Uterus (tissue), 4 donors: ENCODE results near the gene LLGL2. TPM values are rescaled to one million over a fixed set of nuclear protein-coding genes. Genes with fewer than 3 reads are reported as not detected.

Experiments used
- DNase-seq, 2 donors: peaks; one replicate each; pipeline ENCODE4 v3.0.0-alpha.2; 2019 to 2020
- H3K27ac ChIP-seq, 2 donors: fragments of 200-600 bp; sonication (generic); 1 replicate in 1 of 2; 2 replicates in 1 of 2; pipeline ENCODE4 v1.5.1; 2016 to 2018
- H3K27me3 ChIP-seq, 2 donors: fragments of 200-600 bp; sonication (generic); one replicate each; pipeline ENCODE4 v1.5.1; 2018 to 2019; ENCODE audit warnings: control low read depth in 1 of 2
- H3K36me3 ChIP-seq, 2 donors: fragments of 200-600 bp; sonication (generic); one replicate each; pipeline ENCODE4 v1.5.1; 2019; ENCODE audit warnings: control low read depth in 1 of 2
- H3K4me1 ChIP-seq, 2 donors: fragments of 200-600 bp; sonication (generic); one replicate each; pipeline ENCODE4 v1.5.1; 2018 to 2019; ENCODE audit warnings: control low read depth in 1 of 2
- H3K4me3 ChIP-seq, 2 donors: fragments of 200-600 bp; sonication (generic); 1 replicate in 1 of 2; 2 replicates in 1 of 2; pipeline ENCODE4 v1.5.1; 2018 to 2019; ENCODE audit warnings: mild to moderate bottlenecking in 1 of 2
- H3K9me3 ChIP-seq, 2 donors: fragments of 200-600 bp; sonication (generic); one replicate each; pipeline ENCODE4 v1.5.1; 2019; ENCODE audit warnings: control low read depth in 1 of 2
- POLR2A ChIP-seq, 2 donors: fragments of 450-650 bp; IDR thresholded peaks; one replicate each; pipeline ENCODE4 v1.6.1; 2016; ENCODE audit warnings: antibody characterized with exemption in 2 of 2, mild to moderate bottlenecking in 1 of 2, moderate library complexity in 1 of 2
- intact Hi-C: fragments of 100-400 bp; cut with DNase I; formaldehyde crosslinking; loops from one replicate; pipeline ENCODE4 v1.15.1; 2023; ENCODE audit warnings: low total_unique reads
- total RNA-seq, 4 donors: library from RNA; depleted of rRNA in 3 of 4; stranded (reverse); fragments of >200 nt in 3 of 4; gene quantifications; one replicate each; pipeline versions ENCODE4 v1.1.0 to v1.2.4, GENCODE V29; 2014 to 2023
- TF ChIP-seq, protein P1 (sequence below), 4 experiments: fragments of 200-600 bp in 2 of 4; fragments of 450-650 bp in 2 of 4; sonication (generic) in 2 of 4; IDR thresholded peaks; one replicate each; pipeline ENCODE4 v1.5.1; 2016 to 2019; ENCODE audit warnings: antibody characterized with exemption in 4 of 4, mild to moderate bottlenecking in 2 of 4, moderate library complexity in 1 of 4
- donor health status: DM: yes; HTN: yes; CAD: no.

The LLGL2 gene
- total RNA-seq, 4 donors from 2014 or later = 3.1 to 31.9 (median 14.0) TPM

DNA sequence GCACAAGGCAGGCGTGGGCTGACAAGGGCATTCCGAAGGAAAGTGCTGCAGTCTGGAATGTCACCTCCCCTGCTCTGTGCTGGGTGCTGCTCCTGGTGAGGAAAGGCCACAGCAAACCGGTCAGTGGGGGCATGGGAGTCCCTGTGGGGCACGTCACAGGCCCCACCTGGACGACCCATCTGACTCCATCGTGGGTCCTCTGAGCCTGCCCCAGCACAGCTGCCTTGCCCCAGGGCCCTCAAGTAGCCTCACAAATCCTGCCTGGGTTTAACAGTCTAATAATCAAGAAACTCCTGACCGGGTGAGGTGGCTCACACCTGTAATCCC lies 59.3 kb downstream of the LLGL2 start:
- no peak for TF ChIP-seq POLR2A (IDR thresholded peaks at IDR 0.05)
- TF ChIP-seq, protein P1, sequence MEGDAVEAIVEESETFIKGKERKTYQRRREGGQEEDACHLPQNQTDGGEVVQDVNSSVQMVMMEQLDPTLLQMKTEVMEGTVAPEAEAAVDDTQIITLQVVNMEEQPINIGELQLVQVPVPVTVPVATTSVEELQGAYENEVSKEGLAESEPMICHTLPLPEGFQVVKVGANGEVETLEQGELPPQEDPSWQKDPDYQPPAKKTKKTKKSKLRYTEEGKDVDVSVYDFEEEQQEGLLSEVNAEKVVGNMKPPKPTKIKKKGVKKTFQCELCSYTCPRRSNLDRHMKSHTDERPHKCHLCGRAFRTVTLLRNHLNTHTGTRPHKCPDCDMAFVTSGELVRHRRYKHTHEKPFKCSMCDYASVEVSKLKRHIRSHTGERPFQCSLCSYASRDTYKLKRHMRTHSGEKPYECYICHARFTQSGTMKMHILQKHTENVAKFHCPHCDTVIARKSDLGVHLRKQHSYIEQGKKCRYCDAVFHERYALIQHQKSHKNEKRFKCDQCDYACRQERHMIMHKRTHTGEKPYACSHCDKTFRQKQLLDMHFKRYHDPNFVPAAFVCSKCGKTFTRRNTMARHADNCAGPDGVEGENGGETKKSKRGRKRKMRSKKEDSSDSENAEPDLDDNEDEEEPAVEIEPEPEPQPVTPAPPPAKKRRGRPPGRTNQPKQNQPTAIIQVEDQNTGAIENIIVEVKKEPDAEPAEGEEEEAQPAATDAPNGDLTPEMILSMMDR (IDR thresholded peaks at IDR 0.05) = no peak
- intact Hi-C loops = no loop called here
- Histone ChIP-seq H3K27ac (no peak overlapping the region), H3K4me3 (no peak overlapping the region), H3K4me1 (peaks cover 2 to 6% of the 10 kb centered on the region in 2 donors), H3K27me3 (no peaks in the 10 kb centered on the region), H3K36me3 (no peaks in the 10 kb centered on the region), H3K9me3 (no peaks in the 10 kb centered on the region)
- DNase-seq = no peak

DNA sequence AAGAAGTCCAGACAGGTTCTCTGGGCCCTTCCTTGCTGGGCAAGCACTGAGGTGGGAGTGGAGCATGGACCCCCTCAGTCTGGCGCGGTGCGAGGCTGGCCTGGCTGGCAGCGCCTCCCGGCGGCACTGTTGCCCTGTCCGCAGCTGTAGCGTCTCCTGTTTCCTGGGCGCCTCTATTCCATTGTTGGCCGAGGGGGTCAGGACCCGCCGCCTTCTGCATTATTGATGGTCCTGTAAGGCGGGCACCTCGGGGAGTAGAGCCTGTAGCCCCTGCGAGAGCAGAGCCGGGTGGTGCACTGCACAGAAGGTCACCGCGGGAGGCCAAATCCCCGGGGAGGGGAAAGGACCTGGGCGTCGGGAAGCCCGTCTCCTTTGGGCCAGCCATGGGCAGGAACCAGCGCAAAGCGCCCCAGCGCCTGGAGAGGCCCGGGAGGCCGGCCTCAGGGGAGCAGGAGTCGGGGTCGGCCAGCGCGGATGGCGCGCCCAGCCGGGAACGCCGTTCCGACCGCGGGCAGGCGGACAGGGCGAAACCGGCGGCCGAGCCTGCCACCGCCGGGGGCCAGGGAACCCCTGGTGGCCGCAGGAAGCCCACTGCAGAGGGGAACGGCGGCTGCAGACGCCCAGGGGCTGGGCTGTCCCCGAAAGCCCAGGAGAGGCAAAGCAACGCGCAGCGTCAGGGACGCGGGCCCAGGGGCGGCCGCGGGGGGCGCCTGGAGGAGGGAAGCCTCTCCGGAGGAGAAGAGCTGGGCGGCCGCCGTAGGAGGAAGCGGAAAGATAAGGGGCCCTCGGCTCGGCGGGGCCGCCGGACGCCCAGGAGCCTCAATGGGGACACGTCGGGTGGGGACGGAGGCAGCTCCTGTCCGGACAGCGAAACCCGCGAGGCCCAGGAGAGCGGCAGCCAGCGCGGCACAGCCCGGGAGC lies 62.4 kb downstream of the LLGL2 start, which contains the start of gene MYO15B:
TSS of gene MYO15B (plus strand) at position 126 of the 921 bp plus-strand sequence. CDS start at position 384, 258 bp downstream.
- TF ChIP-seq POLR2A (IDR thresholded peaks at IDR 0.05) = peak in 1 of 2 donors; percentile 35
- TF ChIP-seq, protein P1 (IDR thresholded peaks at IDR 0.05) = peak; percentile 19 to 70 (median 52)
- intact Hi-C loops = no loop called here

DNA sequence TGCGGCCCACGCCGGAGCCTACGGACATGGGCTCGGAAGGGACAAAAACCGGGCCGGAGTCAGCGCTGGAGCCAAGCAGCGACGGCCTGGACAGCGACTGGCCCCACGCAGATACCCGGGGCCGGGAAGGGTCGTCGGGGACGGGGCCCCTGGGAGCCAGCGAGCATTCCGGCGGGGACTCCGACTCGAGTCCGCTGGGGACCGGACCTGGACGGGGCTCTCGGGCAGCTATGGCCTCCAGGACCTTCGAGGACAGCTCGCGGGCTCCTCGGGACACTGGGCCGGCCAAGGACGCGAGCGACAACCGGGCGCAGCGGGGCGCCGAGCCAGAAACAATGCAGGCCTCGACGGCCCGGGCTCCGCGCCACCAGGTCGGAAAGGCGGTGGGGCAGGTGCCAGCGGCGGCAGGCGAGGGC lies 63.1 kb downstream of the LLGL2 start:
- Histone ChIP-seq H3K4me3 (peak overlapping the region; percentile 65 to 67), H3K36me3 (no peaks in the 10 kb centered on the region), H3K9me3 (no peaks in the 10 kb centered on the region), H3K27me3 (no peaks in the 10 kb centered on the region), H3K27ac (peak overlapping the region; percentile 89 to 97), H3K4me1 (peaks cover 6% of the 10 kb centered on the region in 2 donors)
- intact Hi-C loops = no loop called here
- no peak for TF ChIP-seq POLR2A (IDR thresholded peaks at IDR 0.05)
- TF ChIP-seq, protein P1 (IDR thresholded peaks at IDR 0.05) = no peak
- peak; percentile 54 to 61 for DNase-seq

More for the DNA sequence above, 62.4 kb downstream of the LLGL2 start, which contains the start of gene MYO15B:
- DNase-seq = peak; percentile 60 to 75
- H3K4me3 ChIP-seq = peak within 1 kb of the TSS; percentile 65 to 67
- H3K9me3 ChIP-seq = no peaks in the 10 kb centered on the region
- H3K36me3 ChIP-seq = no peaks in the 10 kb centered on the region
- H3K27ac ChIP-seq = peak within 1 kb of the TSS; percentile 89 to 97
- peaks cover 6% of the 10 kb centered on the region in 2 donors for H3K4me1 ChIP-seq
- H3K27me3 ChIP-seq = no peaks in the 10 kb centered on the region

DNA sequence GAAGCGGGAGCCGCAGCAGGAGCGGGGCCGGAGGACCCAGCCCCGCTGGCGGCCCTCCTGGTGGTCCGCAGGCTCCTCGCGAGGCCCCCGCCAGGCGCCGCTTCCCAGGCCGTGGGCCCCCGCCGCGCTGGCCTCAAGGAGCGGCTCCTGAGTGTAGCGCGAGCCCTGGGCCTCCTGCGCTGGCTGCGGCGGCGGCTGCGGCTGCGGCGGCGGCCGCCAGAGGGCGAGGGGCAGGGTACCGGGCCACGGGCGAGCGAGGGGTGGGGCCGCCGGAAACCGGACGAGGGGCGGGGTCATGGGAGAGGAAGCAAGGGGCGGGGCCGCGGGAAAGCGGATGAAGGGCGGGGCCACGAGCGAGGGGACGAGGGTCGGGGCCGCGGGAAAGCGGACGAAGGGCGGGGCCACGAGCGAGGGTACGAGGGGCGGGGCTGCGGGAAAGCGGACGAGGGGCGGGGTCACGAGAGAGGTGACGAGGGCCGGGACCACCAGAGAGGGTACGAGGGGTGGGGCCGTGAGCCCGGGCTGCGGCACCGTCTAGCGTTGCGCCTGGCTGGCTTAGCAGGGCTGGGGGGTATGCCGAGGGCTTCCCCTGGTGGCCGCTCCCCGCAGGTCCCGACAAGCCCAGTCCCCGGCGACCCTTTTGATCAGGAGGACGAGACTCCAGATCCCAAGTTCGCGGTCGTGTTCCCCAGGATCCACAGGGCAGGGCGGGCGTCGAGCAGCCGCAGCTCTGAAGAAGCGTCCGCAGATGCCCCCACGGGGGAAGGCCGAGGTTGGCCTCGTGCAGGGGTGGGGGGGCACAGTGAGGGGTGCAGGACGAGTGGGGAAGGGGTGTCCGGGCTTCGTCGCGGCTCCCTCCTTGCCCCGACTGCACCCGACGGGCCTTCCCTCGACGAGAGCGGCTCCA lies 63.8 kb downstream of the LLGL2 start:
- intact Hi-C loops = no loop called here
- Histone ChIP-seq H3K4me3 (peak overlapping the region; percentile 65 to 67), H3K27ac (peak overlapping the region; percentile 89 to 97), H3K27me3 (no peaks in the 10 kb centered on the region), H3K9me3 (no peaks in the 10 kb centered on the region), H3K36me3 (no peaks in the 10 kb centered on the region), H3K4me1 (peaks cover 6% of the 10 kb centered on the region in 2 donors)
- DNase-seq = peak; percentile 93 to 97
- TF ChIP-seq, protein P1 (IDR thresholded peaks at IDR 0.05) = peak; percentile 57 to 92 (median 80)
- peak; percentile 48 to 88 for TF ChIP-seq POLR2A (IDR thresholded peaks at IDR 0.05)
